B cell (primary cell): Measurements from ENCODE around the gene DOCK3.

Experiments
- EZH2 ChIP-seq: IDR thresholded peaks from 2 replicates; pipeline ENCODE4 v1.6.1; 2012; ENCODE audit warnings: borderline replicate concordance, low read depth, mild to moderate bottlenecking, moderate library complexity, low read length; ENCODE audit not compliant: insufficient read depth, poor library complexity, severe bottlenecking
- TF ChIP-seq, protein P1 (sequence below): fragments of 200-600 bp; IDR thresholded peaks from one replicate; pipeline ENCODE4 v1.8.0; 2022; ENCODE audit warnings: antibody characterized with exemption, mild to moderate bottlenecking

DNA sequence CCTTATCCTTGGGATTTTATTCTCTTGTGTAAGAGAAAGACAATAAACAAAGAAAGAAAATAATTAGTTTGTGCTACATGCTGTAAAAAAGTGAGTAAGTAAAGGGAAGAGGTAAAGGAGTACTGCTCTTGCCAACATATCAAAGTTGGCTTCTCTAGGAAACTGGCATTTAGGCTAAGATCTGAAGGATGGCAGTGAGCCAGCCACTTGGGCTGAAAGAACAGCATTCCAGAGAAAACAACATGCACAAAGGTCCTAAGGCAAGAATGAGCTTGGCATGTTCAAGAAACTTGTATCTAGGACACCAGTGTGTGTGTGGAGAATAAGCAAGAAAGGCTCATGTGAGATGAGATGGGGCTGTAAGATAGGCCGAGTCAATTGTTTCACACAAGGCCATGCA is 464.9 kb downstream of the DOCK3 start:
- TF ChIP-seq, protein P1, sequence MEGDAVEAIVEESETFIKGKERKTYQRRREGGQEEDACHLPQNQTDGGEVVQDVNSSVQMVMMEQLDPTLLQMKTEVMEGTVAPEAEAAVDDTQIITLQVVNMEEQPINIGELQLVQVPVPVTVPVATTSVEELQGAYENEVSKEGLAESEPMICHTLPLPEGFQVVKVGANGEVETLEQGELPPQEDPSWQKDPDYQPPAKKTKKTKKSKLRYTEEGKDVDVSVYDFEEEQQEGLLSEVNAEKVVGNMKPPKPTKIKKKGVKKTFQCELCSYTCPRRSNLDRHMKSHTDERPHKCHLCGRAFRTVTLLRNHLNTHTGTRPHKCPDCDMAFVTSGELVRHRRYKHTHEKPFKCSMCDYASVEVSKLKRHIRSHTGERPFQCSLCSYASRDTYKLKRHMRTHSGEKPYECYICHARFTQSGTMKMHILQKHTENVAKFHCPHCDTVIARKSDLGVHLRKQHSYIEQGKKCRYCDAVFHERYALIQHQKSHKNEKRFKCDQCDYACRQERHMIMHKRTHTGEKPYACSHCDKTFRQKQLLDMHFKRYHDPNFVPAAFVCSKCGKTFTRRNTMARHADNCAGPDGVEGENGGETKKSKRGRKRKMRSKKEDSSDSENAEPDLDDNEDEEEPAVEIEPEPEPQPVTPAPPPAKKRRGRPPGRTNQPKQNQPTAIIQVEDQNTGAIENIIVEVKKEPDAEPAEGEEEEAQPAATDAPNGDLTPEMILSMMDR = no peak
- no peak for TF ChIP-seq EZH2
